ENCODE results near the gene SRSF9.
A peak's percentile ranks its signal among the peaks of the same experiment; 100 is the strongest.

The SRSF9 gene

GRCh38 chr12:120470150-120470784 is 719 bp upstream of the SRSF9 start:
- peak; percentile 44 for DNase-seq (ENCODE audit: low read depth)
- TF ChIP-seq CTCF (conservative IDR thresholded peaks at IDR 0.05; ENCODE audit: low read depth, low read length) = no peak
- peak overlapping the region; percentile 92 for H3K4me3 ChIP-seq (ENCODE audit: low read depth, low read length)

GRCh38 chr12:120468821-120469449 is 613 bp downstream of the SRSF9 start:
- no peak for DNase-seq (ENCODE audit: low read depth)
- TF ChIP-seq CTCF (conservative IDR thresholded peaks at IDR 0.05; ENCODE audit: low read depth, low read length) = peak; percentile 14
- peak overlapping the region; percentile 92 for H3K4me3 ChIP-seq (ENCODE audit: low read depth, low read length)

GRCh38 chr12:120468325-120468820 is 1.2 kb downstream of the SRSF9 start:
- DNase-seq (ENCODE audit: low read depth) = peak; percentile 76
- TF ChIP-seq CTCF (conservative IDR thresholded peaks at IDR 0.05; ENCODE audit: low read depth, low read length) = no peak
- peak overlapping the region; percentile 92 for H3K4me3 ChIP-seq (ENCODE audit: low read depth, low read length)

GRCh38 chr12:120467439-120467838 is 2.1 kb downstream of the SRSF9 start:
- H3K4me3 ChIP-seq (ENCODE audit: low read depth, low read length) = no peak overlapping the region
- TF ChIP-seq CTCF (conservative IDR thresholded peaks at IDR 0.05; ENCODE audit: low read depth, low read length) = no peak
- no peak for DNase-seq (ENCODE audit: low read depth)

- DNase-seq (ENCODE audit: low read depth) = peak; percentile 58
- no peak overlapping the region for H3K4me3 ChIP-seq (ENCODE audit: low read depth, low read length)
- peak; percentile 73 for TF ChIP-seq CTCF (conservative IDR thresholded peaks at IDR 0.05; ENCODE audit: low read depth, low read length)
Observed at GRCh38 chr12:120466560-120467315, 2.8 kb downstream of the SRSF9 start.

- no peak for DNase-seq (ENCODE audit: low read depth)
- no peak for TF ChIP-seq CTCF (conservative IDR thresholded peaks at IDR 0.05; ENCODE audit: low read depth, low read length)
- H3K4me3 ChIP-seq (ENCODE audit: low read depth, low read length) = no peak overlapping the region
Observed at GRCh38 chr12:120465756-120466155, 3.8 kb downstream of the SRSF9 start.

All from choroid plexus epithelial cell (primary cell).